ENCODE measurements around the gene TM2D1.

TM2D1 gene

DNA sequence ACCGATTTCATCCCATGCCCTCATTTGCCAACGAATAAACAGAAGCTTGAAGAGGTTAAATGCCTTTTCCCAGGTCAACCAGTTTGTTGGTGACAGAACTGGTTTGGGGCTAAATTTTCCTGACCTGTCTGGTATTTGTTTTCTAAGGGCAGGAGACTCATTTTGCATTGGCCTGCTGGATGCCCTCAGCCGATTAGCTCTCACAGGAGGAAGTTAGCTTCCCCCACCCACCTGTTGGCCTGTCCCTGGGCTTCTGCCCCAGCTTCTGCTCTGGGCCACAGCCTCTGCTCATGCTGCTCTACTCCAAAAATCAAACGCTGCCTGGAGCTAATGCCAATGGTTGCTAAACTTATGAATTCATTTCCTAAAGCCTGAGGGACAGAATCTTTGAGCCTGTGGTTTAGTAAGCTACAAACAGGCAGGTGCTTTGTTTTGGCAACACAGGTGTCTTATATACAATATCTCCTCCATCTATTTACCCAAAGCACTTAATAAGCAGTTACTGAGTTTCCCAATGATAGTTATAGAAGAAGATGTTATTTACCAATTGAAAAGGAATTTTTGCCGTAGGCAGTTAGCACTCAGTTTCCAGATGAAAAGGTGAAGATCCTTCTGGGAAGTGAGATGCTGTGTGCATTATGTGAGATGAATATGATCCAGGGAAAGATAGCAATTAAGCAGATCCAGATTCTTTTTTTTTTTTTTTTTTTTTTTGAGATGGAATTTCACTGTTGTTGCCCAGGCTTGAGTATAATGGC is 82.3 kb downstream of the TM2D1 start:
- DNase-seq, result no peak

DNA sequence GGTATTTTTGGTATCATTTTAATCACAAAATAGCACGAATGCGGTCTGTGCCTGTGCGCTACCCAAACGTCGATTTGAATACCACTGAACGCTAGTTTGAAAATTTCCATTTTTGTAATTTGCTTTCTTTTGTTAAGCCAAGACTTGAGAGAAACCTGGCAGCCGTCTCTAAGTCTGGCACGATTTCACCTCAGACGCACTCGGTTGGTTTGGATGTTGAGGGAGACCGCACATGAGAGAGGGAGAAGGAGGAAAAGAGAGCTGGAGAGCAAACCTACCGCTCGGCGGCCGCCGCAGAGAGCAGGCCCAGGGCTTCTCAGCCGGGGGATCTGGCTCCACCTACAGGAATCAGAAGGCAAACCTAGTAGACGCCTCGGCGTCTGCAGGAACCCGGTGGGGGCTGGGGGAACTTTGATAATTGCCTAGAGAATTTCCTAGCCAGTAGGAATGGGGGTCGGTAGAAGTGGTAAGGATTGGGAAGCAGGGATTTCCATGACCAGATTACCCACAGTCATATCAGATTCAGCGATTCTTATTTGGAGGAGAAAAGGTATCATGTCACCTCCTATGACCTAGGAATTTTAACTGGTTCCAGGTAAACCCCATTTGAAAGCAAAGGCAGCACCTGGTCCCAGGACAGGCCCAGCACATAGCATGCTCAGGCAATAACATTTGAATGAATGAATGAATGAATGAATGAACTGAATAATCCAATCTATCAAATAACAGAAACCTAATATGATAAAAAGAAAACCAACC is 83.2 kb downstream of the TM2D1 start:
- DNase-seq, result no peak

DNA sequence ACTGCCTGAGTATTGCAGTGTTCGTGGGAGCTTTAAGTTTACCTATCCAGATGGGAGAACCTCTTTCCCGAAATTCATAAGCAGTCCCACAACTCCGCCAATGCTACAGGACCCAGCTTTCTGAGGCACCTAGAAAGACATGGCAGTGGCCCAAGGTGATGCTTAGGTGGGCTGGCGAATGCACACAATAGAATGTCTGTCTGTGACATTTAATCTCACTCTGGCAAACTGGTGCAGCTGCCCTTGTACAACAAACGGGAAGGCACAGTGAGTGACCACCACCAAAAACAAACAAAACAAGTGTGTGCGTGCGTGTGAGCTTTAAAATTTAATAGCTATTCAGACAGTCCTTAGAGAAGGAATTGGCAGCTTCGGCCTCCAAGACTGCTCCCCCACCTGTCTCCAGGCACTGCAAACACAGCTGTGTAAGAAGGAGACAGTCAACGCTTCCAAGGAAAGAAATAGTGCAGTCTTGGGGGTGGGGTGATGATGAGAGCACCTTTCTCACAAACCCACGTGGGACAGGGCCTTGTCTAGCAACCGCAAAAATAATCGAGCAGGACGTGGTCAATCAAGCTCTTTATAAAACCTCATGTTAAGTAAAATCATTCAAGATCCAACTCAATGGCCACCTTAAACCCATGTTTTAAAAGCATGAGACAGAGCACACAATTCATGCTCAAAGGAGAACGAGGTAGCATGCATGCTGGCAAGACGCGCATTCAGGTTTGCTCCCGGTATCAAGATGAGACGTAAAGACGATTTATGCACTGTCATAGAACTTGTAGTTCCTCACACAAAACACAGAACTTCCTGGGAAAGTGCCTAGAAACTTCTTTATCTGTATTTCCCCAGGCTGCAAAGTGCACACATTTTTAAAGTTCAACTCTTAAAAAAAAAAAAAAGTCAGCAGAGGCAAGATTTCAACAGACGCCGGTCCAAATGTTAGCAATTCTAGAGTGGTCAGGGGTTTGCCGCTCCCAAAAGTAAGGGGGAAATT is 84.1 kb downstream of the TM2D1 start:
- DNase-seq, result no peak

DNA sequence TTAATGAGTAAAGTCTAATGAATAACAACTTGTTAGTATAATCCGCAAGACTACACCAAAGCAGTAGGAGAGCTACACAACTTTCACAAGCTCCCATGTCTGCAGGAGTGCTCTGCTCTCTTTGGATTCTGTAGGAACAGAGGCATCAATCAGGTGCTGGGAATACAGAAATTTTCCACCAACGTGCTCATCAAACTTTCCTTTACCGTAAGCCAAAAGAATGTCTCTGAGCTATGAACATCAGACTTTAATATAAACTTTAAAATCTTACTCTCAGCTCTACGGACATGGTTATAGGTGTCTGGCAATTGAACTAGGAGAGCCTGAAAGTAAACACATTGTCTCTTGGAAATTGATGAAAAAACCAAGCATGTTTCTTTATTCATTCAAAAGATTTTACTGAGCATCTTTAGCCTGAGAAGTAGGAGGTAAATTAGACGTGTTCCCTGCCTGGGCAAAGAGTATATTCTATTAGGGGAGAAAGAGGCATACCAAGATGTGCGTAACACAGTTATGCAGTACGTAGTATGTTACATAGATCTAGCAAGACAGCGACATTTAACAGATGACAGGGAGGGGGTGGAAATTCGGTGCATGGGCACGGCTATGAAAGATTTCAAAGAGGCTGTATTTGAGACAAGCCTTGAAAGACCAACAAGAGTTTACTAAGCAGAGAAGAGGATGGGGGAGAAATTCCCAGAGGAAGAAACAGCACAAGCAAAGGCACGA is 85.2 kb downstream of the TM2D1 start:
- DNase-seq, result no peak

DNA sequence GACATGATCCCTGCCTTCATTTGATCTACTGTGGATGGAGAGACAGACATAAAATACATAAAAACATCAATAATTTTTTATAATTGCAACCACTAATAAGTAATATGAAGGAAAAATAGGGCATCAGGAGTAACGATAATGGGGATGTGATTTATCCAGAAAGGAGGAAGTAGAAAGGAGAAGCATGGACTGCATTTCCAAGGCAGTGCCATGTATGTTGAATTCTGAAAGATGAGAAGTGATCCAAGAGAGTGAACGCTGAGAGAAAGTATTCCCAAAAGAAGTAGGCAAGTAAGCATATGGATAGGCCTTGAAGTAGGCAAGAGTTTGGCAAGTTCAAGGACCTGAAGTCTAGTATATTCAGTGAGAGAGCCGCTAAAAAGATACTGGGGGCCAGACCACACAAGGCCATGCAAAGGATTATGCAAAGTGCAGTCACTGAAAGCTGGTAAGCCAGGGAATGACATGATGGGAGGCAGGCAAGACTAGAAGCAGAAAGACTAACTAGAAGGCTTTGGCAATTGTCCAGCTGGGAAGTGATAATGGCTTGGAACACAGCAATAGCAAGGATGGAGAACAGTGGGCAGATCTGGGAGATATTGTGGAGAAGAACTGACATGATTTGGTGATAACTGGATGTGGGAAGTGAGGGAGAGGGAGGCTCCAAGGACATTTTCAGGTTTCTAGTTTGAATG is 85.9 kb downstream of the TM2D1 start:
- DNase-seq, result no peak

DNA sequence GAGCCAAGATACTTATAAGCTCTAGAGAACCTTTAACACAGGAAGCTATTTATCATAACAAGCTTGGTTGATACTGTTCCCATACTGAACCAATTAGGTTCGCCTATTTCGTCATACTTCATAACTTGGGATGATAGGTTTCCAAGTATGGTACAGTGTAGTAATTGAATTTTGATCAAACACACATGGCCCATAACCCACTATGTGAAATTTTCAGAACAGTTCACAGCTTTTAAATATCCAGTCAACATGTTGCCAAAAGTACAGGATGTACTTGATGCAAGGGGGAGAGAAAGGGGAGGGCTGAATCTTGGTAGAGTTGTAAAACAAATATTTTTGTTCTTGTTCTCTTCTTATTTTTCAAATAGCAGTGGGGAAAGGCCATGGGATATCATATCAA is 86.6 kb downstream of the TM2D1 start:
- no peak for DNase-seq

DNA sequence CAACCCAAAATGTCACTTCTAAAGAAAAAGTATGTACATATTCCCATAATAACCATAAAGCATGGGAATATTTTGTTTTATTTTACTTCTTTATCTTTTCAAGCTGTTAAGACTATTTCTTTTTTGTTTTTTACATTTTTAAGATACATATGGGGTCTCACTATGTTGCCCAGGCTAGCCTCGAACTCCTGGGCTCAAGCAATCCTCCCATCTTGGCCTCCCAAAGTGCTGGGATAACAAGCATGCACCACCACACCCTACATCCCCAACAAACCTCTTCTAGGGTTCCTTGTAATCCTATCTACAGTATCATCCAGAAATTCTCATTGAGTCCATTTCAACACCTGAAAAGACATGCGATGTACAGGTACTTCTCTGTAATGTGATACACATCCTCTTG is 87.5 kb downstream of the TM2D1 start:
- DNase-seq, result no peak

DNA sequence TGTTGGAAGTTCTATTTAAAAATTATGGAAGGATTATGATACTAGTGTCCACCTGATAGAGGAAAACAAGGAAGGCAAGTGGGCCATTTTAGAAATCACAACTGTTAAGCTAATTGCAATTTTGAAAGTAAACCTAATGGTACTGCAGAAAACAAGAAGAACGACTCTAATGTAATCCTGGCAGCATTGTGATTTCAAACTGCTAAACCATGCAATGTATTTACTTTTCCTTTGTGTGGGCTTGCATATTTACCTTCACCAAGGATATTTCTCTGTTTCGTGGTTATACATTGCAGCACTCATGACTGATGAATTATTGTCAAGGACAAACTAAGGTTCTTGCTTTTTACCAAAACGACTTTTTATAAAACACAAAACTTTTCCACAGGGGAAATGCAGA is 88.1 kb downstream of the TM2D1 start:
- DNase-seq, result no peak

DNA sequence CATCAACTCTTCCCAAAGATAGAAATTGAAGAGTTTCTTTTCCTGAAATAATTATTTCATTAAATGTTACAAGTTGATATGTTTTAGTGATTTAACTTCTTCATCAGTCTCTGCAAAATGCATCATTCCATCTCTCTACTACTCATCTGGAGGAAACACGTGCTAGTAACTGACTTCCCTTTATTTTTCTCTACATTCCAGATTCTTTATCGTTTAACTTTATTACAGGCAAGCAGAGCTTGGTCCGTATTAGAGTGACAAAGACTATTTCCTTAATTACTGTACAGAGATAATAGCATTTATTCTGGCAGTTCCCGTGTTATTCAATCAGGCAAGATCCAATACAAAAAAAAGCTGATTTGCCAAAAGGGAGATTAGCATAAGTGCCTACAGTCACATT is 88.6 kb downstream of the TM2D1 start:
- no peak for DNase-seq

DNA sequence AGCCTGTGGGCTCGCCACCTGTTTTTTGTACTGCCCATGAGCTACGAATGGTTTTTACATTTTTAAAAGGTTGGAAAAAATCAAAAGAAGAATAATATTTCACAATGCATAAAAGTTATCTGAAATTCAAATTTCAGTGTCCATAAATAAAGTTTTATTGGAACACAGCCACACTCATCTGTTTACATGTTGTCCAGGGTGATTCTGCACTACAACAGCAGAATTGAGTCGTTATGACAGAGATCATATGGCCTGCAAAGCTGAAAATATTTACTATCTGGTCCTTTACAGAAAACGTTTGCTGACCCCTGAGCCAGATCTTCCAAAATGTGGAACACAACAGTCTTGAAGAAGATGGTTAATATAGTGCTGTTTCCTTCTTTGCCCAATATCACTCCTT is 89.4 kb downstream of the TM2D1 start:
- no peak for DNase-seq

DNA sequence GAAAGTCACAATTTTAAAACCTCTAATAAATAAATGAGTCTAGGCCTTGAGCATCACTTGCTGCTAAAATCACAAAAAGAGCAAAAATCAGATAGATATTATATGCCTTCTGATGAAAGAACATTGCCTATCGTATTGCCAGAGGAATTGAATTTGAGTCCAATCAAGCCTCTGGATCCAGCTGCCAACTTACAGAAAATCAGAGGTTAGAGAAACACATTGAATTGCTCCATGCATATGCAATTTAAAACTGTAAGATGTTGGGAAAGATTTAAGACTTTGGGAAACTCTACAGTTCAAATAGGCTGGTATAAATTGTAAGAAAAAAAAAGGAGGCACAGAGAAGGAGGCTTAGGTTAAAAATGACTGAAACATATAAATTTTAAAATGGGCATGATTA is 93.5 kb downstream of the TM2D1 start:
- DNase-seq, result no peak
